GM23248 (cell line): ENCODE data around the gene NR2F2. TPM values are rescaled to one million over a fixed set of nuclear protein-coding genes. Genes with fewer than 3 reads are reported as not detected.

Experiments used
- DNase-seq: peaks from one replicate; pipeline ENCODE4 v3.0.0-alpha.2; 2015
- H2AFZ ChIP-seq: fragments of 200-600 bp; sonication (generic); 2 replicates; pipeline ENCODE4 v1.6.1; 2016; ENCODE audit warnings: antibody characterized with exemption
- H3F3A ChIP-seq: fragments of 200-600 bp; sonication (generic); 2 replicates; pipeline ENCODE4 v1.6.1; 2016; ENCODE audit warnings: mild to moderate bottlenecking, antibody characterized with exemption, mixed run types; ENCODE audit not compliant: insufficient read depth
- H3K27ac ChIP-seq: fragments of 200-600 bp; sonication (generic); 2 replicates; pipeline ENCODE4 v1.5.1; 2016; ENCODE audit warnings: mild to moderate bottlenecking
- H3K27me3 ChIP-seq: fragments of 200-600 bp; sonication (generic); replicated peaks from 2 replicates; pipeline ENCODE4 v1.6.1; 2016; ENCODE audit warnings: mild to moderate bottlenecking; ENCODE audit not compliant: insufficient read depth
- H3K36me3 ChIP-seq: fragments of 200-600 bp; sonication (generic); 2 replicates; pipeline ENCODE4 v1.6.1; 2016; ENCODE audit warnings: low read depth, mild to moderate bottlenecking
- H3K4me1 ChIP-seq: fragments of 200-600 bp; sonication (generic); 2 replicates; pipeline ENCODE4 v1.6.1; 2016; ENCODE audit warnings: mild to moderate bottlenecking; ENCODE audit not compliant: insufficient read depth
- H3K4me2 ChIP-seq: fragments of 200-600 bp; sonication (generic); one replicate; pipeline ENCODE4 v1.6.1; 2016; ENCODE audit warnings: mild to moderate bottlenecking; ENCODE audit not compliant: unreplicated experiment
- H3K4me3 ChIP-seq: fragments of 200-600 bp; sonication (generic); 2 replicates; pipeline ENCODE4 v1.5.1; 2016; ENCODE audit warnings: mild to moderate bottlenecking
- H3K79me2 ChIP-seq: fragments of 200-600 bp; sonication (generic); 2 replicates; pipeline ENCODE4 v1.6.1; 2016; ENCODE audit warnings: mild to moderate bottlenecking; ENCODE audit not compliant: insufficient read depth
- H3K9ac ChIP-seq: fragments of 200-600 bp; sonication (generic); 2 replicates; pipeline ENCODE4 v1.6.1; 2016; ENCODE audit warnings: mild to moderate bottlenecking
- H3K9me2 ChIP-seq: fragments of 200-600 bp; sonication (generic); 2 replicates; pipeline ENCODE4 v1.6.1; 2016; ENCODE audit warnings: mixed run types, mild to moderate bottlenecking, moderate library complexity; ENCODE audit not compliant: insufficient read depth
- H3K9me3 ChIP-seq: fragments of 200-600 bp; sonication (generic); one replicate; pipeline ENCODE4 v1.6.1; 2017; ENCODE audit warnings: low read depth
- H4K20me1 ChIP-seq: fragments of 200-600 bp; sonication (generic); 2 replicates; pipeline ENCODE4 v1.6.0; 2016; ENCODE audit not compliant: insufficient read depth
- EZH2 ChIP-seq: fragments of 200-600 bp; sonication (generic); IDR thresholded peaks from 2 replicates; pipeline ENCODE4 v1.6.1; 2018; ENCODE audit warnings: antibody characterized with exemption, mild to moderate bottlenecking; ENCODE audit not compliant: insufficient read depth, poor library complexity, severe bottlenecking
- EZH2phosphoT487 ChIP-seq: fragments of 200-600 bp; sonication (generic); IDR thresholded peaks from 2 replicates; pipeline ENCODE4 v1.6.1; 2018; ENCODE audit warnings: antibody characterized with exemption, moderate library complexity, mild to moderate bottlenecking, low read depth; ENCODE audit not compliant: insufficient read depth
- WGBS, 2 experiments: methylation state at CpG; one replicate each; pipeline ENCODE4 v1.1.6; 2015 to 2017; ENCODE audit warnings: low lambda C conversion rate in 2 of 2, low coverage in 1 of 2; ENCODE audit errors: missing lambda C conversion rate in 2 of 2; 5-methylcytosine and 5-hydroxymethylcytosine counted together
- in situ Hi-C: fragments of 300-500 bp; cut with MboI; formaldehyde crosslinking; loops from 2 replicates; pipeline ENCODE4 v1.15.0; 2020
- polyA plus RNA-seq: library from polyadenylated mRNA; unstranded; fragments of >200 nt; fragmentation: Nextera tagmentation; extraction: Ambion mirVana; gene quantifications from 2 replicates; pipeline ENCODE4 v1.2.1, GENCODE V29; 2016
- total RNA-seq: library from RNA; depleted of rRNA; stranded (reverse); fragments of >200 nt; shearing (Covaris generic); gene quantifications from 2 replicates; pipeline ENCODE4 v1.2.3, GENCODE V29; 2014

The NR2F2 gene
- total and polyA plus RNA-seq, 2 experiments from 2014 or later: 5.9 to 23.8 TPM

DNA sequence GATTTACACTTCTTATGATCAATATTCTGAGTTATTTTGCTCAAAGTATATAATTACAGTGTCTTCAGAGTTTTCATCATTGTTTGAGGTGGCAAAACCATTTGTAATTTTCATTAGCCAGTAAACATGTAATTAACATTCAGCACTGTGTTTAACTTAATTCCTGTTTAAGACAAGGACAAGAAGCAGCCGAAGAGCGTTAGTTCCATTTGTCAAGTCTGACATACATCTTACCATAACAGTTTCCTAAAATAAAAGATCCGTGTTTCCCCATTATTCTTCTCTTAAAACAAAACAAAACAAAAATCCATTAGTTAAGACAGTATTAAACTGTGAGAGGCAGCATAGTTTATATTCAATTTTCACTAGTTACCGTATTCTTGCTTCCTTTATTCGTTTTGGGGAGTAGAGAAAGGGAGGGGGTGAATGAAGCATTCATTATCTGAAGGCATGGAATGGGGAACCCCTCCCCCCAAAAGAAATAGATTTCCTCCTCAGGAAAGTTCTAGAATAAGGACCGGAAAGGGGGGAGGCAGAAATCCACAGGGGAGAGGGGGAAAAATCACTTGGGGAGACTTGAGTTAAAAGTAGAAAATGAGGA is 5.5 kb upstream of the NR2F2 start:
- Histone ChIP-seq H4K20me1 (no peaks in the 10 kb centered on the region), H2AFZ (peak overlapping the region; percentile 88), H3K9ac (peak overlapping the region; percentile 80), H3K79me2 (peaks cover 93% of the 10 kb centered on the region), H3K27me3 (no peaks in the 10 kb centered on the region), H3K27ac (no peak overlapping the region), H3F3A (peaks cover 37% of the 10 kb centered on the region), H3K9me2 (no peaks in the 10 kb centered on the region), H3K36me3 (no peaks in the 10 kb centered on the region), H3K9me3 (no peaks in the 10 kb centered on the region), H3K4me3 (peak overlapping the region; percentile 80), H3K4me1 (peaks cover 40% of the 10 kb centered on the region), H3K4me2 (peak overlapping the region; percentile 89)
- TF ChIP-seq EZH2phosphoT487 (no peak), EZH2 (no peak)
- no peak for DNase-seq
- 93 to 95% methylated on average over 6 of the region's 6 CpGs for WGBS, 2 experiments
- in situ Hi-C loops: loop anchor here (10.0 kb wide), 1 partner anchor 1300 kb away; no protein-coding TSS in a partner anchor

DNA sequence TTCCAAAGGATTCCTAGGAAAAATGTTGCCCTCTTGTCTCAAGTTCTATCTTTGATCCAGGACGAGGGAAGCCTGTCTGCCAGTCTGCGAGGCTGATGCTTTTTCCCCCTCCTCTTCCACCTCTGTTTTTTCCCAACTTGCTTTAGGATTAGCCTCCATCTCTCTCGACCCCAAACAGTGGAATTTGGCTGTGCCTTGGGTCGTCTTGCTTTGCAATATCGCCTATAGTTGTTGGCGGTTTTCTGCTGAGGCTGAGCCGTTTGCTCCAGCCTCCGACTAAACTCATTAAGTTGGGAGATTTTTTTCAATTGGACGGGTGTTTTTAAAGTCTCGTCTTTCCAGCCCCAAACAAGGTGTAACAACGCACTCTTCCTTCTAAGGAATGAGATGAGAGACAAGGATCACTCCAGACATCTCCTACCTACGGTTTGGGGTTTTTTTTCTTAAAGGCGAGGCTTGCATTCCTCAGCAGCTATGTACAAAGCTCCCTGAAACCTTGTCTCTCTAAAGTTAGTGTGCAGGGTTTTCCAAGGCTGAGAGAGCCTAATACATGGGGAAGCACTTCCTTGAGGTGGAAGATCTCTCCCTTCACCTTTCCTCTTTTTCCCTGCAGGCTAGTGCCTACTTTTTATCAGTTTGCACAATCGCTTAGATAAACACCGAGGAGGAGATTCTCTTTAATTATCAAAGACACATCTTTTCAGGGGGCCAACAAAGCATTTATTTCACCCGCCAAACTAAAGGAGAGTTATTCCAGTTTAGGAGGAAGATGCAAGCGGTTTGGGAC is 4.8 kb upstream of the NR2F2 start:
- no peaks in the 10 kb centered on the region for H3K9me3 ChIP-seq
- in situ Hi-C loops: loop anchor here (10.0 kb wide), 1 partner anchor 1301 kb away; no protein-coding TSS in a partner anchor
- peak; percentile 49 for DNase-seq
- H3K27ac ChIP-seq: peak overlapping the region; percentile 87
- no peaks in the 10 kb centered on the region for H3K9me2 ChIP-seq
- H2AFZ ChIP-seq: peak overlapping the region; percentile 88
- H3K9ac ChIP-seq: peak overlapping the region; percentile 80
- peak overlapping the region; percentile 89 for H3K4me2 ChIP-seq
- H3K79me2 ChIP-seq: peaks cover 91% of the 10 kb centered on the region
- TF ChIP-seq EZH2phosphoT487 (no peak), EZH2 (no peak)
- no peaks in the 10 kb centered on the region for H4K20me1 ChIP-seq
- peak overlapping the region; percentile 80 for H3K4me3 ChIP-seq
- peaks cover 37% of the 10 kb centered on the region for H3F3A ChIP-seq
- no peaks in the 10 kb centered on the region for H3K27me3 ChIP-seq
- no peaks in the 10 kb centered on the region for H3K36me3 ChIP-seq
- 40 to 42% methylated on average over 17 of the region's 17 CpGs for WGBS, 2 experiments
- H3K4me1 ChIP-seq: peaks cover 40% of the 10 kb centered on the region

DNA sequence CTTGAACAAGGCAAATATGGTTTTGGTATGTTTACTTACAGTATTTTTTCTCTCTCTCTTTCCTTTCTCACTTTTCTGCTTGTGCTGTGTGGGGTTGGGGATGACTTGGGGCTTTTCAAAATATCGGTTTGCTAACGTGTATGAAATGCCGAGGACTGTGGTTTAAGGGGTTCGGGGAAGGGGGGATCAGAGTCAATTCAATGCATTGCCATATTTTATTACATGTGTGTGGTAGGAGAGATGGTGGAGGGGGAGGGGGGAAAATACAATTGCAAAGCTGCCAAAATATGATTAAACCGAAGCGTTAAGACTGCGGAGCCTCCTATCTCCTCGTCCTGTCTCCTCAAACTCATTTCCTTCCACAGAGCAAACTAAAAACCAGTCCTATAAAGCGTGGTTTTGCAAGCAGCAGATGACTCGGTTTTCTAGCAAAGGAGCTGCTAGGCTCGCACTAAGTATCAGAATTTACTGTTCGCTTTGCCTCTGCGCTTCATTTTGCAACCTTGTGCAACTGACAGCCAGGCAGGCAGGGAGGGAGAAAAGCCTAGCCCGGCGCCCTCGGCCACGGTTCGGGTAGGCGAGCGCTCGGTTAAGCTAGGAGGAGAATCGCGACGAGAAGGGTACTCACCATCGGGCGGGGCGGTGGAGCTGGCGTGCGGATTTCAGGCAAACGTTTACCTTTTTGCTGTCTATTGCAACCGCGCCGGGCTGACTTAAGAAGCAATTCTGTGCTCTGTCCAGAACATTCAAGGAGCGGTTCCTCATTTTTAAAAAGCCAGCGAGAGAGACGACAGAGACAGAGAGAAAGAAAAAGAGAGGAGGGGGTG is 4.0 kb upstream of the NR2F2 start:
- peaks cover 37% of the 10 kb centered on the region for H3F3A ChIP-seq
- no peaks in the 10 kb centered on the region for H3K36me3 ChIP-seq
- H3K9me3 ChIP-seq: no peaks in the 10 kb centered on the region
- no peaks in the 10 kb centered on the region for H3K9me2 ChIP-seq
- H3K4me1 ChIP-seq: peaks cover 34% of the 10 kb centered on the region
- in situ Hi-C loops: loop anchor here (10.0 kb wide), 1 partner anchor 1302 kb away; no protein-coding TSS in a partner anchor
- peak overlapping the region; percentile 80 for H3K4me3 ChIP-seq
- no peaks in the 10 kb centered on the region for H4K20me1 ChIP-seq
- peak overlapping the region; percentile 80 for H3K9ac ChIP-seq
- no peaks in the 10 kb centered on the region for H3K27me3 ChIP-seq
- peak; percentile 82 for DNase-seq
- H2AFZ ChIP-seq: peak overlapping the region; percentile 88
- peak overlapping the region; percentile 89 for H3K4me2 ChIP-seq
- no peak for TF ChIP-seq EZH2phosphoT487
- TF ChIP-seq EZH2: no peak
- H3K27ac ChIP-seq: peak overlapping the region; percentile 87
- peaks cover 86% of the 10 kb centered on the region for H3K79me2 ChIP-seq
- WGBS, 2 experiments: 2% methylated on average over 36 of the region's 36 CpGs

DNA sequence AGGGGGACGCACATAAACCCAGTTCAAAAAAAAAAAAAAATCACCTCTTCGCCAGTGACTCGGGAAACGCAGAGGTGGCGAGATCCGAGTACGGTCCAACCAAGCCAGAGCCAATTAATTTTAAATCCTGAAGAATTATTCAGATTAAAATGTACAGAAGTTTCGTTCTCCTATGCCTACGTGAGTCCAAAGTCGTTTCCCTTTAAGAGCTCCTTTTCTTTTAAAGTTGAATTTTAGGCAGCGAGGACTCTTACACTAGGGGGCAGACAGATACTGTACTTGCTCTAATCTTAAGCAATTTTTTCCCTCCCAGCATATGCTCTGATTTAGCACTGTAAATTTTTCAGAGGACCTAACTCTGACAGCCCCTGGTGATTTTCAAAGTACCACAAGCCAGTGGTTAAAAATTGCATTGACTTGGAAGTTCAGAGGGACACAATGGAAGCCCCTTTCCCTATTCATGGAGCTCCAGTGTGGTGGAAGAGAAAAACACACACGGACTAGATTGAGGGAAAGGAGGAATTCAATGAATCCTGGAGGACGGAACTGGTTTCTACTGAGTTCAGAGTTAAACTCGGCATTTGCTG is 3.3 kb upstream of the NR2F2 start:
- Histone ChIP-seq H3K4me2 (peak overlapping the region; percentile 89), H4K20me1 (no peaks in the 10 kb centered on the region), H3K4me1 (peaks cover 32% of the 10 kb centered on the region), H3K9me3 (no peaks in the 10 kb centered on the region), H3K4me3 (peak overlapping the region; percentile 80), H3K9me2 (no peaks in the 10 kb centered on the region), H3K79me2 (peaks cover 85% of the 10 kb centered on the region), H3K27ac (peak overlapping the region; percentile 87), H3K9ac (peak overlapping the region; percentile 80), H3K36me3 (no peaks in the 10 kb centered on the region), H3F3A (peaks cover 37% of the 10 kb centered on the region), H2AFZ (peak overlapping the region; percentile 88), H3K27me3 (no peaks in the 10 kb centered on the region)
- in situ Hi-C loops: loop anchor here (10.0 kb wide), 1 partner anchor 1302 kb away; no protein-coding TSS in a partner anchor
- WGBS, 2 experiments: 4 to 7% methylated on average over 14 of the region's 14 CpGs
- DNase-seq: peak; percentile 94
- TF ChIP-seq EZH2 (no peak), EZH2phosphoT487 (no peak)
